Measurements from ENCODE around the gene KCNC3. TPM values are rescaled to one million over a fixed set of nuclear protein-coding genes. Genes with fewer than 3 reads are reported as not detected.

The KCNC3 gene
- total RNA-seq, 3 donors from 2014 or later (not counting 1 experiment from before 2014, with no cell fraction given): 0.57 to 3.2 (median 0.68) TPM

- no peaks in the 10 kb centered on the region for H3K4me1 ChIP-seq (ENCODE audit: control insufficient read depth, insufficient read depth, low read length)
- H3K36me3 ChIP-seq (ENCODE audit: control insufficient read depth, insufficient read depth, low read length): no peaks in the 10 kb centered on the region
- H3K27me3 Mint-ChIP-seq (ENCODE audit: low read depth in 2 of 2): peaks cover 0 to 9% of the 10 kb centered on the region in 2 donors
- H3K4me3 ChIP-seq (ENCODE audit: low read length): no peak overlapping the region
- H3K27ac Mint-ChIP-seq: no peak overlapping the region
- H3K9me3 ChIP-seq (ENCODE audit: control insufficient read depth, insufficient read depth, low read length): no peaks in the 10 kb centered on the region
- no peak overlapping the region for H3K4me3 Mint-ChIP-seq
- no peak for ATAC-seq
- 92% methylated on average over 6 of the region's 8 CpGs for WGBS (ENCODE audit: insufficient coverage)
- H3K4me1 Mint-ChIP-seq: no peaks in the 10 kb centered on the region
- H3K27me3 ChIP-seq (ENCODE audit: control insufficient read depth, insufficient read depth, low read length): no peaks in the 10 kb centered on the region
- H3K36me3 Mint-ChIP-seq: no peaks in the 10 kb centered on the region
- H3K9me3 Mint-ChIP-seq: no peaks in the 10 kb centered on the region
- no peak for DNase-seq
- TF ChIP-seq, protein P1, sequence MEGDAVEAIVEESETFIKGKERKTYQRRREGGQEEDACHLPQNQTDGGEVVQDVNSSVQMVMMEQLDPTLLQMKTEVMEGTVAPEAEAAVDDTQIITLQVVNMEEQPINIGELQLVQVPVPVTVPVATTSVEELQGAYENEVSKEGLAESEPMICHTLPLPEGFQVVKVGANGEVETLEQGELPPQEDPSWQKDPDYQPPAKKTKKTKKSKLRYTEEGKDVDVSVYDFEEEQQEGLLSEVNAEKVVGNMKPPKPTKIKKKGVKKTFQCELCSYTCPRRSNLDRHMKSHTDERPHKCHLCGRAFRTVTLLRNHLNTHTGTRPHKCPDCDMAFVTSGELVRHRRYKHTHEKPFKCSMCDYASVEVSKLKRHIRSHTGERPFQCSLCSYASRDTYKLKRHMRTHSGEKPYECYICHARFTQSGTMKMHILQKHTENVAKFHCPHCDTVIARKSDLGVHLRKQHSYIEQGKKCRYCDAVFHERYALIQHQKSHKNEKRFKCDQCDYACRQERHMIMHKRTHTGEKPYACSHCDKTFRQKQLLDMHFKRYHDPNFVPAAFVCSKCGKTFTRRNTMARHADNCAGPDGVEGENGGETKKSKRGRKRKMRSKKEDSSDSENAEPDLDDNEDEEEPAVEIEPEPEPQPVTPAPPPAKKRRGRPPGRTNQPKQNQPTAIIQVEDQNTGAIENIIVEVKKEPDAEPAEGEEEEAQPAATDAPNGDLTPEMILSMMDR (IDR thresholded peaks at IDR 0.05): no peak
- intact Hi-C loops (cut with micrococcal nuclease): no loop called here
- no peak overlapping the region for H3K27ac ChIP-seq (ENCODE audit: low read length)
Observed at GRCh38 chr19:50266041-50266440, 63.1 kb downstream of the KCNC3 start.

DNA sequence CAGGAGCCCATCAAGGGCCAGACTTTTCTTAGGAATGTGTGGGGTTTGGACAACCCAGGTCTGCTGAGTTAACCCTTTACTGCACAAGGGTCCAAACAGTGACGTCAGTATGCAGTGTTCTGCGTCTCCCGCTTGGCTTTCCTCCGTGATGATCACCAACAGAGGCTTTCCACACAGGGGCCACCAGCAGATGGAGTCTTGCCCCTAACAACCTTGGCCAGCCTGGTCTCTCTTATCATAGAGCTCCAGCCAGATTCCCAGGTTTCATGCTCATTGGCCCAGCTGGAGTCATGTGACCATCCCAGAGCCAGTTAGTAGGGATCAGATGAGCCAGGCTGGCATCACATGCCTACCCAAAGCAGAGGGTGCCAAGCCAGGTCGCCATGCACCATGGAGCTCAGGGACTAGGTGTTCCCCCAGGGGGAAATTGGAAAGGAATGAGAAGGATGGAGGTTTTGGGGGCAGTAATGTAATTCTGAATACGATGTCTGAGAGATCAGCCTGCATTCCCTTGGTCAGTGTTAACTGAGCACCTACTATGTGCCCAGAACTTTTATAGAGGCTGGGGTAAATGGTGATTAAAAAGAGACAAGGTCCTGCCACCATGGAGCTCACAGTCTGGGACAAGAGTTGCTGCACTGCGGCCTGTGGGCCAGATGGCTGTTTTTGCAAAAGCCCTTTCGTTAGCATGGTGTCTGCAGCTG, 64.5 kb downstream of the KCNC3 start:
- H3K27ac Mint-ChIP-seq: no peak overlapping the region
- no peaks in the 10 kb centered on the region for H3K9me3 Mint-ChIP-seq
- ATAC-seq (no peak), DNase-seq (no peak)
- H3K4me3 Mint-ChIP-seq: no peak overlapping the region
- Histone ChIP-seq H3K4me3 (ENCODE audit: low read length) (no peak overlapping the region), H3K27me3 (ENCODE audit: control insufficient read depth, insufficient read depth, low read length) (no peaks in the 10 kb centered on the region), H3K27ac (ENCODE audit: low read length) (no peak overlapping the region), H3K9me3 (ENCODE audit: control insufficient read depth, insufficient read depth, low read length) (no peaks in the 10 kb centered on the region), H3K36me3 (ENCODE audit: control insufficient read depth, insufficient read depth, low read length) (no peaks in the 10 kb centered on the region), H3K4me1 (ENCODE audit: control insufficient read depth, insufficient read depth, low read length) (no peaks in the 10 kb centered on the region)
- H3K36me3 Mint-ChIP-seq: no peaks in the 10 kb centered on the region
- H3K27me3 Mint-ChIP-seq (ENCODE audit: low read depth in 2 of 2): peaks cover 0 to 9% of the 10 kb centered on the region in 2 donors
- TF ChIP-seq, protein P1 (IDR thresholded peaks at IDR 0.05): no peak
- 80% methylated on average over 8 of the region's 8 CpGs for WGBS (ENCODE audit: insufficient coverage)
- intact Hi-C loops (cut with micrococcal nuclease): no loop called here
- no peaks in the 10 kb centered on the region for H3K4me1 Mint-ChIP-seq

DNA sequence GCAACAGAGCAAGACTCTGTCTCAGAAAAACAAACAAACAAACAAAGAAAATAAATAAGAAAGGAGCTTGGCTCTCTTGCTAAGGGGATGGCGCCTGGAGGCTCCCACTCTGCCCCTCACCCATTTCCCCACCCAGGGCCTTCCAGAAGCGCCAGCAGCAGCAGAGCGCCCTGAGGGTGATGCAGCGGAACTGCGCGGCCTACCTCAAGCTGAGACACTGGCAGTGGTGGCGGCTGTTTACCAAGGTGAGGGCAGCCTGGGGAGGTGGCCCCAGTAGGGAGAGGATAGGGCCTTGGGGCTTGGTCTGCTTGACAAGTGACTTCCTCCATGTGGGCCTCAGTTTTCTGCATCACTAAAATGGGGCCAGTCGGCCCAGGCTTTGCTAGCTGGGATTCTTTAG, 66.0 kb downstream of the KCNC3 start:
- peaks cover 0 to 9% of the 10 kb centered on the region in 2 donors for H3K27me3 Mint-ChIP-seq (ENCODE audit: low read depth in 2 of 2)
- no peak for ATAC-seq

More for the DNA sequence above, 66.0 kb downstream of the KCNC3 start:
- Mint-ChIP-seq H3K27ac (no peak overlapping the region), H3K9me3 (no peaks in the 10 kb centered on the region), H3K4me1 (no peaks in the 10 kb centered on the region), H3K36me3 (no peaks in the 10 kb centered on the region), H3K4me3 (no peak overlapping the region)
- Histone ChIP-seq H3K4me3 (ENCODE audit: low read length) (no peak overlapping the region), H3K9me3 (ENCODE audit: control insufficient read depth, insufficient read depth, low read length) (no peaks in the 10 kb centered on the region), H3K36me3 (ENCODE audit: control insufficient read depth, insufficient read depth, low read length) (no peaks in the 10 kb centered on the region), H3K4me1 (ENCODE audit: control insufficient read depth, insufficient read depth, low read length) (no peaks in the 10 kb centered on the region), H3K27me3 (ENCODE audit: control insufficient read depth, insufficient read depth, low read length) (no peaks in the 10 kb centered on the region), H3K27ac (ENCODE audit: low read length) (no peak overlapping the region)
- intact Hi-C loops (cut with micrococcal nuclease): no loop called here
- DNase-seq: no peak
- WGBS (ENCODE audit: insufficient coverage): 95% methylated on average over 8 of the region's 8 CpGs
- TF ChIP-seq, protein P1 (IDR thresholded peaks at IDR 0.05): no peak

Other genes with a start within 250 kb of the KCNC3 start
- not detected for gene IZUMO2, start 166.1 kb downstream of the KCNC3 start, total RNA-seq
- not detected for gene MYH14, start 125.8 kb downstream of the KCNC3 start, total RNA-seq
- 1 to 10 TPM in 1 of 3 donors, under 1 TPM in 2; 0.94 to 1.3 (median 0.95) TPM for gene NAPSA, start 36.3 kb upstream of the KCNC3 start, total RNA-seq
- 100 to 1,000 TPM; 185 to 217 (median 211) TPM for gene NR1H2, start 47.1 kb upstream of the KCNC3 start, total RNA-seq
- gene POLD1, start 55.0 kb upstream of the KCNC3 start, total RNA-seq: 10 to 100 TPM; 26.1 to 32.0 (median 30.2) TPM
- gene SPIB, start 89.6 kb upstream of the KCNC3 start, total RNA-seq: 1 to 10 TPM in 1 of 3 donors, under 1 TPM in 2; 0.77 to 2.8 (median 0.78) TPM
- under 1 TPM in 2 of 3 donors, not detected in 1; 0.09 to 0.15 TPM for gene MYBPC2, start 103.5 kb upstream of the KCNC3 start, total RNA-seq
- gene EMC10, start 147.1 kb upstream of the KCNC3 start, total RNA-seq: 10 to 100 TPM; 79.5 to 85.1 (median 80.1) TPM
- gene GARIN5A, start 147.5 kb upstream of the KCNC3 start, total RNA-seq: under 1 TPM in 1 of 3 donors, not detected in 2; 0.59 TPM
- 10 to 100 TPM; 18.8 to 22.0 (median 20.3) TPM for gene JOSD2, start 181.8 kb upstream of the KCNC3 start, total RNA-seq
- gene ASPDH, start 184.5 kb upstream of the KCNC3 start, total RNA-seq: not detected
- gene LRRC4B, start 239.1 kb upstream of the KCNC3 start, total RNA-seq: not detected